GM19099 (cell line): Measurements from ENCODE around the gene CNTNAP2.

Experiments
- POLR2A ChIP-seq: IDR thresholded peaks from 3 replicates; pipeline ENCODE4 v1.6.1; 2011; ENCODE audit warnings: low read depth; ENCODE audit not compliant: insufficient read length; ENCODE audit errors: extremely low read depth

The CNTNAP2 gene

DNA sequence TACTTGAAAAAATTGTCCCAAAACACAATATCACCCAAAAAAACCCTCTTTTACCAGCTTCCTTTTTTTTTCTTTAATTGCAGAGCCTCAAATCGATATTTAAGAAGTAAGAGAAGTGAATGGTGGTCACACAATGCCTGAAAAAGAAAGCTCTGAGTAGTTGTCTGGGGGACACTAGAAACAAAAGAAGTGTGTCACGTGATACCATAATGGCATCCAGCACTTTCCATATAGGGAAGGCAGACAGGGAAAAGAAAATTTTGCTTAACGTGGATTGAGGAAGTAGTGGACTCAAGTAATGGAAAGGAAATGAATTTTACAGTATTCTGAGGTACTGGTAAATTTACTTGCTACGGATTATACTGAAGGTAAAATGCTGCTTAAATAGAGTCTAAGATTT, 1708.1 kb downstream of the CNTNAP2 start:
- no peak for TF ChIP-seq POLR2A

DNA sequence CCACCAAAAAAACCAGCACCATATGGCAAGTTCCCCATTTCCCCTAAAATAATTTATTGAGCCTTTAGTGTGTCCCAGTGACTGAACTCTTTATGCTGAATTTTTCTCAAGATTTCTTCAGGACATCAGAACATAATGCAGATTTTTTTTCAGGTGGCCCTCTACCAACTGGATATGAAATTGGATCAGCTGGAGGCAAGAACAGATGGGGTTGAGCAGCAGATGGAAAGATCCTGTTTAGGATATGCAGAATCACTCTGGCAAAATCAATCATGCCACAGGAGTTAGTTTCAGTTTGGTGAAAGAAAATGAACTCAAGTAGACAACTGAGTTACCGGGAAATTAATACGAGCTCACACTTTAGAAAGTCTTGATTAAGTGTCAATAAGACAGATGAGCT, 1712.4 kb downstream of the CNTNAP2 start:
- TF ChIP-seq POLR2A: no peak

DNA sequence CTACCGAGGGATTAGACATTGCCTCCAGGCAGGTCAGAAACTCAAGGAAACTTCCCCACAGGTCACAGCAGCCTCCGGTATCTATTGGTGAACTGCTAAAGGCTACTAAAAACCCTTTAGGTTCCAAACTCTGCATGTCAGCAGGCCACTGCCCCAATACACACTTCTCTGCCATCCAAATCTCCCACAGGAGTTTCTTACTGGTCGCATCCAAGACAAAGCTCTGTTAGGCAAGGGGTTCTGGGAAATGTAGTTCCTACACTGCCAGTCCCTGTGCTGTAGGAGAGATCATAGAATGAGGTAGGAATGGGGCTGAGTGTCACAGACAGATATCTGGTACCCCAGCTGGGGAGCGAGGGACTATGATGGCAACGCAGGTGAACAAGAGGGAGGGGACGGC, 1717.0 kb downstream of the CNTNAP2 start:
- TF ChIP-seq POLR2A: no peak

DNA sequence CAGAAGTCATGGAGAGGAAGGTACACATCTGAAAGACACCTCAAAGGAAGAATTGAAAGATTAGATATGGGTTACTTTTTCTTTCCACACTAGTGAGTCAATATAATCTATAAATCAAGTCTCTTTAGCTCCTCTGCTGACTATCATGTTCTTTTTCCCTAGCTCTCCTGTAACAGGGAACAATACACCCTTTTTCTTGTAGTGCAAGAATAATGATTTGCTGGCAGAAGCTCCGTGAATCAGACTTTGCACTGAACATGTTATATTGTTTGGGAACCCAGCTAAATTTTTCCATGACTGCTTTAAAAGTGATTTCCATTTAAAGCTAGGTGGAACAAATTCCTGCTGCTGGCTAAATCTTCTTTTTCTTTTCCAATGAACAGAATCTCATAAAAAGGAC, 1717.4 kb downstream of the CNTNAP2 start:
- no peak for TF ChIP-seq POLR2A

DNA sequence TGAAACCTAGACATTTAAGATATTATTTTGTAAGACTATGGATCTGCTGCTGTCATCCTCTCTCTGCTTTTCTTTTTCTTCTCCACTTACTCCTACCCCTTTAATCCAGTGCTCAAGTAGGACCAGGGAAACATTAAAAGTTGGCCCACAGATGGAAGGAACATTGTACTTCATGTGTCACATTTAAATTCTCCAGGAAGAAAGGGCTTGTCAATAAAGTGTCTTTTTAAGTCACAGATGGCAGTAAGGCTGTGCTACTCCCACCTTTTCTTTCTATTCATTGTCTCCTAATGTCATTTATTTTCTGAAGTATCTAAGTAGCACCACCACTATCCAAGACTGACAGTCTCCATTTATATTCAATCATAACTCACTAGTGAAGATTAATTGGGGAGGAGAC, 1736.2 kb downstream of the CNTNAP2 start:
- no peak for TF ChIP-seq POLR2A

DNA sequence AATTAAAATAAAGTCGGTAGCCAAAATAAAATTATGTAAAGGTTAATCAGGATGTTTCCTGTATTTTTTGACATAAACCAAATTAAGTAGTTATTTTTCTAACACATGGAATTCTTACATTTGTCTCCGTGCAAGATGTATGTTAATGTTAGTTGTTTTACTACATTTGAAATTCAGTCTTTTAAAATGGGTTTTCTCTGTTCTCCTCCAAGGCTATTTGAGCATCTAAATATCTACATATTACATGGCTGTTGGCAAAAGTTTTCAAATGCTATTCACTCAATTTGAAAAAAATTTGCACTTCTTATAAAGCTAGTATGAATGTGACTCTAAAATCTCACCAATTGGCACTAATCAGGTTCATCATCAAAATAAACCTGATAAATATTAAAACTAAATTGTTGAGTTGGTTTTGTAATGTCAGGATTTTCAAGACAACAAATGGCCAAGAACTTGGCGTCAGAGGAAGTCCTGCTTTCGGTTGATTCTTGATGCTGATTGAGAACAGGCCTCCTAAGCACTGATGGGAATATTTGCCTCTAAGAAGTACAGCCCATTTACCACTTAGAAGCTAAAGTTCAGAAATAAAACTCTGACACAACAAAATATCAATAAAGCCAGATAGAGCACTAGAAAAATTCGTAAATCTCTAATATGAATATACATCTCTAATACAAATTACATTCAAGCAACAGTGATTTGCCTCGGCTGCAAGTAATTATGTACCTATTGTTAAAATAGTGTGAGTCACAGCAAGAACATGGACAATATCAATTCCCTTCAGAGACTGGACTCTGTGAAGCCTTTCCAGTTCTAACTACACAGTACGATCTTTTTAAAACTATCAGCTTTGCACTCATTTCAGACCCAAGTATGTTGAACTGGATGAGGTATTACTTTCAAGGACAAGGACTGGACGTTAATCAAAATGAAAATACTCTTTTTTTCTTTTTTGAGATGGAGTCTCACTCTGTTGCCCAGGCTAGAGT, 1740.8 kb downstream of the CNTNAP2 start:
- TF ChIP-seq POLR2A: no peak

DNA sequence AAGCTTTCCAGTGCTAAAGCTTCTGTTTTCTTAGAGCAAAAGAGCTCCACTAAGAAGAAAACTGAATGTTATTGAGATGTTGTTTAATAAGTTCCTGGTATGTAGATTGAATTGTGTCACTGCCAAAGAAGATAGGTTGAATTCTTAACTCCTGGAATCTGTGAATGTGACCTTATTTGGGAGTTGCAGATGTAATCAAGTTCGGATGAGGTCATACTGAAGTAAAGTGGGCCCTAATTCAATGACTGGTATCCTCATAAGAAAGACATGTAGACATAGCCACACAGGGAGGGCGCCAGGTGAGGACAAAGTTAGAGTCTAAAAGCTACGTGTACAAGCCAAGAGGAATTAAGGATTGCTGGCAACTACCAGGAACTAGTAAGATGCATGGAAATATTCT, 1741.8 kb downstream of the CNTNAP2 start:
- TF ChIP-seq POLR2A: no peak

DNA sequence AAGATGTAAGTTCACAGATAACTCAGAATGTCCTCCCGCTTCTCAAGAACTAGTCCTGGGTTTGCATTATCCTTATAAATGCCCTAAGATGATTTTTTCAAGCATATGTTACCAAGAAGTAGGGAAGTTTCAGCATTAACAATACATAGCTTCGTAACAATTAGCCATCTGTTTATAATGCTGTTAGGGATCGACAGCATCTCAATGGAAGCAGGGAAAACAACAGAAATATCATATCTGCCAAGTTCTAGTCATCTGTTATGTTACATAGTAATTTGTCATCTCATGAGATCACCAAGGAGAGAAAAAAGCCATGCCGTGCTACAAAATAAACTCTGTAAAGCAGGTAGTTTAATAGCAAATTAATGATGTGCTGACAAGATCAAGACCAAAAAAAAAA, 1742.4 kb downstream of the CNTNAP2 start:
- TF ChIP-seq POLR2A: no peak

DNA sequence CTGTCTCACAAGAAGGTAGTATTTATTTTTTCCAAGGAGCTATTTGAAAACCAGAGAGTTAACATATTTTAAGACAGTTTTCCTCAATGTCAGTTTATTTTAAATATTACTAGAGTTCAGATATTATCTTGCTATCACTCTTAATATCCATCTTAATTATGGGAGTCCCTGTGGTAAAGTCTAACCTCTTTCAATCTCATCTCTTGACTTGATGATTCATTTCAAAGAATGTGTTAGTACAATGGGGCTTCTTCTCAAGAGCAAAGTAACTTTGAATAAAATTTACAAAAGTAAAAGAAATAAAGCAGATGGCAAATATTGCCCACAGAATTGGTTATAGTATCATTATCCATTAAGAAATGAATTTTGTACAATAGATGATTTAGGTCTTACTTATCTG, 1742.9 kb downstream of the CNTNAP2 start:
- TF ChIP-seq POLR2A: no peak

DNA sequence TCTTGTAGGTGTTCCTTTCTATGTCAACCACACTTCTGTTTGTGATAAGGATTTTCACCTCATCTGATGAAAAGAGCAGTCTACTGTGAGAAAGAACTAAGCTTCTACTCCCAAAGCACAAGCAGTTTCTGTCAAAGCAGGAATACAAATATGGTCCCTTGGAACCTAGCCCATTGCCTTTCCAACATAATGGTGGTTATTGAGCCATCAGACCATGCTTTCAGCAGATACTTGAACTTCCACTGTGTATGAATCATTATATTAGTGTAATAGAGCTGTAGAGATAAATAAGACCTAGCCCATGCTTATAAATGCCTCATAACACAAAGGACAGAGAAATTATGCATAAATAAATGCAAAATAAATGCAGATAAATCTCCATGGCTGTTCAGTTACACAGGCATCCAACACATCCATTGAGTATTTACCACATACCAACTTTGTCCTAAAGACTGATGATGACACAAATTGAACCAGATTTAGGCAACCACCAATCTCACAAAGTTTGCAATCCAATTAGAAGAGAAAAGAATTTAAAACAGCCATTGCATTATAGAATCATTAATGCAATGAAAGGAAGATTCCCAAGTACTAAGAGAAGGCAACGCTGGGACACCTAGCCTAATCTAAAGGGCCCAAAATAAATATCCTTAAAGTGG, 1744.6 kb downstream of the CNTNAP2 start:
- no peak for TF ChIP-seq POLR2A

DNA sequence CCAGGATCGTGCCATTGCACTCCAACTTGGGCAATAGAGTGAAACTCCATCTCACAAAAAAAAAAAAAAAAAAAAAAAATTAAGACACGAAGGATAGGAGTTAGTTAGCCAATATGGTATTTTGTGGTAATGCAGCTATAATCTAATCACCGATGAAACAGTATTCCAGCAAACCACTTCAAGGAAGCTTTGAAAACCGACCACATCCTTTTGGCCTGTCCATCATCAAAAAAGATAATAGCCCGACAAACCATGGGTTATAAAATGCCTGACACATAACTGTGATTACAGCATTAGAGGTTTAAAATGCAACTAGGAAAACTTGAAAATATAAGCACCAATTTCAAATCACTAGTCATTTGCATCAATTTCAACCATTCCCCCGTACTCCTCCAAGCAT, 1745.3 kb downstream of the CNTNAP2 start:
- TF ChIP-seq POLR2A: no peak

DNA sequence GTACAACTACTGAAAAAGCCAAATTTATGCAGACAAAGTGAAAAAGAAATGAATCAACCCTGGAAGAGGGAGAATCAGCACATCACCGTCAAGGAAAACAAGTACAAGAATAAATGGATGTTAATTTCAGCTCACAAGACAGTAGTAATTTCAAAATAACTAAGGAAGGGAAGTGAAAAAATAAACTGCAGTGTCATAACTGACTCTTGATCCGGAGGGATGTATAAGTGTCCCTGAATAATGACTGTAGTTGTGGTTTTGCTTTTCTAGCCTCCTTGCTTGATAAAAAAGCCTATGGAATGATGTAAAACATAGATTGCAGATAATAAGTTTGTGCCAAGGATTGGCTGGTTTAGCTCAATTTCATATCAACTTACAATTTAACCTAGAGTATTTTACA, 1752.9 kb downstream of the CNTNAP2 start:
- no peak for TF ChIP-seq POLR2A

DNA sequence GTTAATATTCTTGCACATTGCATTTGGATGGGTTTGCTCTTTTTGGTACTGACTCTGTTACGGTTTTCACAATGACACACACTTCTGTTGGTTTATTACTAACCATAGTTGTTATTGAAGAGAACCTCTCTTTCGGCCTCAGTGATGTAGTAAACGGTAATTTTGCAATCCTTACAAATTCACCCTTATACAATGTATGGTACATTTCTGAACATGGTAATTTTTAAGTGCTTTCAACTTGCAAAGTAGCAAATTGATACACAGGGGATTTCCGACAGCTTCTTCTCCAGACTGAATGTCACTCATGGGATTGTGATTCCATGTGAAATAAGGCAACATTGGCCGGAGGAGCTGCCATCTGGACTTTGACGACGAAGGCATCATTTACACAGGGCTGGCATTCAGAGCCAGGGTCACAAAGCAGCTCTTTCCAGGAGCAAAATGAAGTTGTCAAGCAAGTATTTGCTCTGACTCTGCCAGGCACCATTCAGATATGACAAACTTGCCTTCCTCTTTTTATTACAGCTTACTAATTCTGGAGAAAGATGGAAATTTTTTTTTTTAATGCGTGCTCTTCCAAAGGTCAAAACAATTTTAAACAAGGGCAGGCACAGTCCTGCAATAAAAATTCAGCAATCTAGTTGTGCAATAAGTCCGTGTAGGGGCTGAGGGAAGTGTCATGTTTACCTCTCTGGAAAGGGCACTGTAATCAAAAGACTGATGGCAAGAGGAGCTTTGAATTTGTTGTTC, 1762.5 kb downstream of the CNTNAP2 start:
- TF ChIP-seq POLR2A: no peak

DNA sequence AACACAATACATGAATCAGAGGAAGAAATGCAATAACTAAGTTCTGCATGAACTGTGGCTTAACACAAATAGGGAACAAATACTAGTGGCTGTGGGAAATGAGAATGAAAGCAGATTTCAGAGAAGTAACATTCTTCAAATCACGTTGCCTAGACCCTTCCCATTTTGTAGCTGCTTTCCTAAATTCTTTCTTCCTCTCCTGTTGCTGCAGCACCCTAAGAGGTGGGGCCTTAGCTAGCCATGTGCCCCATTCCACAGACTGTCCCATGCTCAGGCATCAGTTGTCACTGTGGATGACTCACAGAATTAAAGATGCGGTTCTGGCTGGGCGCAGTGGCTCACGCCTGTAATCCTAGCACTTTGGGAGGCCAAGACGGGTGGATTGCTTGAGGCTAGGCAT, 1769.3 kb downstream of the CNTNAP2 start:
- TF ChIP-seq POLR2A: no peak

DNA sequence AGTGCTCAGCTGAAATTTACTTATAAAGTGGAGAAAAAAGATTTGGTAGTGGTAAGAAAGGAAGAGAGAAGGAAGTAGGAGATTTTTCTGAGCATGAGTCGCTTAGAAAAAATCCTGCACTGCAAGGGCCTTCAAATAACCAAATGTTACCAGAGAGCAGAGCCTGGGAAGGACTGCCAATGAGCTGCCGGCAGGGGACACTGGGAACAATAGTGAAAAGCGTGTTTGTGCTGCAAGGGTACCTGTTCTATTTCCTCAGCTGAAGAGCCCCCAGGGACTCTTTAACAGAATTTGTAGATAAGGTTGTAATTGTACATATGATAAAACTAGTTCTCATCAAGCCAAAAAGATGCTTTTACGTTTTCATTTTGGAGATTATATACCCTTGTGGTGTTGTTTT, 1777.7 kb downstream of the CNTNAP2 start:
- TF ChIP-seq POLR2A: no peak
